Suprapubic skin (tissue), 4 donors: Measurements from ENCODE around the gene ZNF689. TPM values are rescaled to one million over a fixed set of nuclear protein-coding genes. Genes with fewer than 3 reads are reported as not detected.

Experiments
- DNase-seq, 2 donors: peaks; one replicate each; pipeline ENCODE4 v3.0.0-alpha.2; 2019; ENCODE audit warnings: low spot score in 2 of 2
- H3K27ac ChIP-seq: fragments of 200-600 bp; sonication (generic); one replicate; pipeline ENCODE4 v1.5.1; 2019
- H3K27me3 ChIP-seq: fragments of 200-600 bp; sonication (generic); one replicate; pipeline ENCODE4 v1.5.1; 2019
- H3K36me3 ChIP-seq: fragments of 200-600 bp; sonication (generic); one replicate; pipeline ENCODE4 v1.5.1; 2019
- H3K4me1 ChIP-seq: fragments of 200-600 bp; sonication (generic); one replicate; pipeline ENCODE4 v1.5.1; 2019
- H3K4me3 ChIP-seq: fragments of 200-600 bp; sonication (generic); one replicate; pipeline ENCODE4 v1.5.1; 2019; ENCODE audit warnings: mild to moderate bottlenecking
- H3K9me3 ChIP-seq: fragments of 200-600 bp; sonication (generic); one replicate; pipeline ENCODE4 v1.5.1; 2019
- EP300 ChIP-seq: sonication (generic); formaldehyde crosslinking; IDR thresholded peaks from one replicate; pipeline ENCODE4 v1.6.1; 2017; ENCODE audit warnings: antibody characterized with exemption
- POLR2A ChIP-seq, 2 donors: fragments of 450-650 bp; IDR thresholded peaks; one replicate each; pipeline ENCODE4 v1.6.1; 2017; ENCODE audit warnings: antibody characterized with exemption in 2 of 2, mild to moderate bottlenecking in 2 of 2, moderate library complexity in 2 of 2
- POLR2AphosphoS5 ChIP-seq, 3 donors: sonication (generic); formaldehyde crosslinking; IDR thresholded peaks; one replicate each; pipeline ENCODE4 v1.6.1; 2017; ENCODE audit warnings: antibody characterized with exemption in 3 of 3
- WGBS: methylation state at CpG from one replicate; pipeline ENCODE4 v1.1.5; 2018; 5-methylcytosine and 5-hydroxymethylcytosine counted together
- total RNA-seq, 4 donors: library from RNA; depleted of rRNA; stranded (reverse); fragments of >200 nt; gene quantifications; one replicate each; pipeline ENCODE4 v1.1.0, GENCODE V29; 2016
- TF ChIP-seq, protein P1 (sequence below), 2 donors: fragments of 200-600 bp in 1 of 2; fragments of 450-650 bp in 1 of 2; sonication (generic) in 1 of 2; IDR thresholded peaks; one replicate each; pipeline ENCODE4 v1.5.1; 2016 to 2019; ENCODE audit warnings: antibody characterized with exemption in 2 of 2, mild to moderate bottlenecking in 1 of 2, moderate library complexity in 1 of 2

The ZNF689 gene
- total RNA-seq, 4 donors from 2014 or later = 5.3 to 11.2 (median 6.0) TPM

DNA sequence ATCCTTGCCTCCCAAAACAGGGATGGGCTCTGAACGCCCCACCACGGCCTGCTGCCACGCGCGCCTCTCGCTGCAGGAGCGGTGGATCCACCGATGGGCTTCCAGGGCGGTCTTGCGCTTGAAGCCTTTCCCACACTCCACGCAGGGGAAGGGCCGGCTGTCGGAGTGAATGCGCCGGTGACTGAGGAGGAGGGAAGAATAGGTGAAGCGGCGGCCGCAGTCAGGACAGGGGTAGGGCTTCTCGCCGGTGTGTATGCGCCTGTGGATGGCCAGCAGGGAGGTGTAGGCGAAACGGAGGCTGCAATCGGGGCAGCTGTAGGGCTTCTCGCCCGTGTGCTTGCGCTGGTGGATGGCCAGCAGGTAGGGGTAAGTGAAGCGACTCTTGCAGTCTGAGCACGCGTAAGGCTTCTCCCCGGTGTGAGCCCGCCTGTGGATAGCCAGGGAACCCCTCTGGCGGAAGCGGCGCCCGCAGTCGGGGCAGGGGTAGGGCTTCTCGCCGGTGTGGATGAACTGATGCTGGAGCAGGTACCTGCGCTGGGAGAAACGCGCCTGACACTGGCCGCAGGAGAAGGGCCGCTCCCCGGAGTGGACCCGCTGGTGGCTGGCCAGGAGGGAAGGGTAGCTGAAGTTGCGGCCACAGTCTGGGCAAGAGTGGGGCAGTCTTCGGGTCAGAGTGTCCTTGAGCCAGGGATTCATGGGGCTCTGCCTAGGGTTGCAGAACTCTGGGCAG lies 27.4 kb downstream of the ZNF689 start:
- TF ChIP-seq, protein P1, sequence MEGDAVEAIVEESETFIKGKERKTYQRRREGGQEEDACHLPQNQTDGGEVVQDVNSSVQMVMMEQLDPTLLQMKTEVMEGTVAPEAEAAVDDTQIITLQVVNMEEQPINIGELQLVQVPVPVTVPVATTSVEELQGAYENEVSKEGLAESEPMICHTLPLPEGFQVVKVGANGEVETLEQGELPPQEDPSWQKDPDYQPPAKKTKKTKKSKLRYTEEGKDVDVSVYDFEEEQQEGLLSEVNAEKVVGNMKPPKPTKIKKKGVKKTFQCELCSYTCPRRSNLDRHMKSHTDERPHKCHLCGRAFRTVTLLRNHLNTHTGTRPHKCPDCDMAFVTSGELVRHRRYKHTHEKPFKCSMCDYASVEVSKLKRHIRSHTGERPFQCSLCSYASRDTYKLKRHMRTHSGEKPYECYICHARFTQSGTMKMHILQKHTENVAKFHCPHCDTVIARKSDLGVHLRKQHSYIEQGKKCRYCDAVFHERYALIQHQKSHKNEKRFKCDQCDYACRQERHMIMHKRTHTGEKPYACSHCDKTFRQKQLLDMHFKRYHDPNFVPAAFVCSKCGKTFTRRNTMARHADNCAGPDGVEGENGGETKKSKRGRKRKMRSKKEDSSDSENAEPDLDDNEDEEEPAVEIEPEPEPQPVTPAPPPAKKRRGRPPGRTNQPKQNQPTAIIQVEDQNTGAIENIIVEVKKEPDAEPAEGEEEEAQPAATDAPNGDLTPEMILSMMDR (IDR thresholded peaks at IDR 0.05) = no peak
- TF ChIP-seq EP300 (no peak), POLR2AphosphoS5 (IDR thresholded peaks at IDR 0.05) (no peak), POLR2A (IDR thresholded peaks at IDR 0.05) (no peak)

GRCh38 chr16:30581457-30581856 lies 28.7 kb downstream of the ZNF689 start:
- 88% methylated on average over 7 of the region's 7 CpGs for WGBS
- Histone ChIP-seq H3K4me1 (peaks cover 25% of the 10 kb centered on the region), H3K9me3 (no peaks in the 10 kb centered on the region), H3K4me3 (no peak overlapping the region), H3K27ac (no peak overlapping the region), H3K36me3 (peaks cover 37% of the 10 kb centered on the region), H3K27me3 (no peaks in the 10 kb centered on the region)
- no peak for DNase-seq
- TF ChIP-seq POLR2A (IDR thresholded peaks at IDR 0.05) (no peak), EP300 (no peak), POLR2AphosphoS5 (IDR thresholded peaks at IDR 0.05) (no peak)
- TF ChIP-seq, protein P1 (IDR thresholded peaks at IDR 0.05) = no peak

More for the DNA sequence above, 27.4 kb downstream of the ZNF689 start:
- no peaks in the 10 kb centered on the region for H3K9me3 ChIP-seq
- H3K27ac ChIP-seq = no peak overlapping the region
- no peaks in the 10 kb centered on the region for H3K27me3 ChIP-seq
- 96% methylated on average over 48 of the region's 48 CpGs for WGBS
- H3K4me3 ChIP-seq = no peak overlapping the region
- peaks cover 32% of the 10 kb centered on the region for H3K36me3 ChIP-seq
- DNase-seq = no peak
- peaks cover 25% of the 10 kb centered on the region for H3K4me1 ChIP-seq

- no peak for DNase-seq
- H3K4me1 ChIP-seq = peaks cover 22% of the 10 kb centered on the region
- H3K4me3 ChIP-seq = no peak overlapping the region
- no peaks in the 10 kb centered on the region for H3K9me3 ChIP-seq
- H3K36me3 ChIP-seq = peaks cover 14% of the 10 kb centered on the region
- H3K27ac ChIP-seq = no peak overlapping the region
- H3K27me3 ChIP-seq = no peaks in the 10 kb centered on the region
- TF ChIP-seq POLR2AphosphoS5 (IDR thresholded peaks at IDR 0.05) (no peak), POLR2A (IDR thresholded peaks at IDR 0.05) (no peak)
- WGBS = 80% methylated on average over 1 of the region's 1 CpG
Measured at GRCh38 chr16:30574678-30575077, 35.5 kb downstream of the ZNF689 start.

GRCh38 chr16:30571445-30572322 lies 38.5 kb downstream of the ZNF689 start, which contains the start of gene ZNF688:
Gene ZNF688 (minus strand): TSS chr16:30571714. CDS start chr16:30571629, 85 bp downstream.
- peak within 1 kb of the TSS; percentile 93 for H3K27ac ChIP-seq
- DNase-seq = peak; percentile 96 to 97
- peaks cover 3% of the 10 kb centered on the region for H3K36me3 ChIP-seq
- TF ChIP-seq EP300 = no peak
- TF ChIP-seq POLR2A (IDR thresholded peaks at IDR 0.05) = peak in 1 of 2 donors; percentile 61
- TF ChIP-seq, protein P1 (IDR thresholded peaks at IDR 0.05) = no peak
- peak; percentile 14 to 78 (median 77) for TF ChIP-seq POLR2AphosphoS5 (IDR thresholded peaks at IDR 0.05)
- H3K9me3 ChIP-seq = no peaks in the 10 kb centered on the region
- peaks cover 37% of the 10 kb centered on the region for H3K4me1 ChIP-seq
- WGBS = 0% methylated on average over 37 of the region's 67 CpGs
- peak within 1 kb of the TSS; percentile 68 for H3K4me3 ChIP-seq
- H3K27me3 ChIP-seq = no peaks in the 10 kb centered on the region

- TF ChIP-seq EP300 = no peak
- TF ChIP-seq POLR2A (IDR thresholded peaks at IDR 0.05) = no peak
- no peak for TF ChIP-seq POLR2AphosphoS5 (IDR thresholded peaks at IDR 0.05)
- TF ChIP-seq, protein P1 (IDR thresholded peaks at IDR 0.05) = no peak
- peak overlapping the region; percentile 93 for H3K27ac ChIP-seq
- no peaks in the 10 kb centered on the region for H3K9me3 ChIP-seq
- H3K27me3 ChIP-seq = no peaks in the 10 kb centered on the region
- H3K4me1 ChIP-seq = peaks cover 37% of the 10 kb centered on the region
- no peaks in the 10 kb centered on the region for H3K36me3 ChIP-seq
- no peak for DNase-seq
- 8% methylated on average over 16 of the region's 22 CpGs for WGBS
- H3K4me3 ChIP-seq = peak overlapping the region; percentile 68
Measured at GRCh38 chr16:30570636-30571444, 39.3 kb downstream of the ZNF689 start.
